Heart left ventricle (tissue), 16 donors: ENCODE measurements around the gene ERFL. TPM values are rescaled to one million over a fixed set of nuclear protein-coding genes. Genes with fewer than 3 reads are reported as not detected.

Experiments used
- ATAC-seq, 4 donors: fragments of 200-7000 bp; cut with Tn5 transposase; one replicate each; pipeline ENCODE4 v1.9.1; 2020 to 2022; ENCODE audit warnings: moderate library complexity in 4 of 4, mild to moderate bottlenecking in 3 of 4, moderate number of reproducible peaks in 1 of 4
- DNase-seq, 5 donors: peaks; one replicate each; pipeline ENCODE4 v3.0.0-alpha.2; 2020
- H3K27ac ChIP-seq, 12 donors: fragments of 200-600 bp; sonication (generic) in 4 of 12; one replicate each; pipeline versions ENCODE4 v1.5.0 to v1.8.0; 2016 to 2022; ENCODE audit warnings: mild to moderate bottlenecking in 2 of 12
- H3K27me3 ChIP-seq, 9 donors: fragments of 200-600 bp; sonication (generic) in 2 of 9; one replicate each; pipeline versions ENCODE4 v1.5.1 to v1.8.0; 2016 to 2022; ENCODE audit warnings: mild to moderate bottlenecking in 3 of 9
- H3K36me3 ChIP-seq, 9 donors: fragments of 200-600 bp; sonication (generic) in 2 of 9; one replicate each; pipeline versions ENCODE4 v1.5.0 to v1.8.0; 2018 to 2022; ENCODE audit warnings: mild to moderate bottlenecking in 2 of 9
- H3K4me1 ChIP-seq, 12 donors: fragments of 200-600 bp; sonication (generic) in 4 of 12; one replicate each; pipeline versions ENCODE4 v1.5.0 to v1.8.0; 2016 to 2022; ENCODE audit warnings: mild to moderate bottlenecking in 3 of 12
- H3K4me3 ChIP-seq, 12 donors: fragments of 200-600 bp; sonication (generic) in 4 of 12; one replicate each; pipeline versions ENCODE4 v1.5.0 to v1.8.0; 2017 to 2022; ENCODE audit warnings: mild to moderate bottlenecking in 9 of 12, moderate library complexity in 4 of 12
- H3K9me3 ChIP-seq, 12 donors: fragments of 200-600 bp; sonication (generic) in 4 of 12; one replicate each; pipeline versions ENCODE4 v1.5.0 to v1.8.0; 2016 to 2022; ENCODE audit warnings: mild to moderate bottlenecking in 1 of 12
- CTCF ChIP-seq, 12 donors: fragments of 200-600 bp; sonication (generic) in 4 of 12; IDR thresholded peaks; one replicate each; pipeline versions ENCODE4 v1.5.0 to v1.8.0; 2018 to 2022; ENCODE audit warnings: antibody characterized with exemption in 12 of 12, mild to moderate bottlenecking in 5 of 12
- POLR2A ChIP-seq, 2 donors: fragments of 450-650 bp; IDR thresholded peaks; one replicate each; pipeline ENCODE4 v1.6.1; 2017; ENCODE audit warnings: antibody characterized with exemption in 2 of 2, mild to moderate bottlenecking in 2 of 2, moderate library complexity in 2 of 2
- WGBS, 4 donors: extraction: QIAGEN DNeasy Blood & Tissue Kit in 2 of 4; methylation state at CpG; one replicate each; pipeline versions ENCODE4 v1.1.5 to v1.1.7; 2013 to 2018; 5-methylcytosine and 5-hydroxymethylcytosine counted together
- intact Hi-C, 10 donors: fragments of 100-400 bp; cut with DNase I; formaldehyde crosslinking; loops; one replicate each; pipeline versions ENCODE4 v1.11.1 to v1.14.2; 2022
- polyA plus RNA-seq, 2 donors: library from polyadenylated mRNA; stranded (reverse); fragments of 200-250 nt; gene quantifications; one replicate each; pipeline ENCODE4 v1.2.3, GENCODE V29; 2013
- total RNA-seq, 9 donors: library from RNA; depleted of rRNA in 2 of 9; stranded (reverse); fragments of >200 nt in 2 of 9; fragmentation: NEBNext Ultra II Directional in 3 of 9; extraction: Animal tissue kit (Norgen Biotek cat#: 25700) in 3 of 9; gene quantifications; one replicate each; pipeline versions ENCODE4 v1.1.0 to v1.2.4, GENCODE V29; 2016 to 2023
- donor health status: ischemic (EF 13 %, LVEDD 7.1; RV severe dilation, severe dysfunction).
- donor health status: healthy with polysubstance abuse.
- donor health status: DM: no; HTN: yes; CAD: no.
- donor health status: DM: no; HTN: no; CAD: no.
- donor health status: ischemic (EF 25% LVEDD 6.9; RV normal size, moderate dysfunction).
- donor health status: ischemic (EF 25% LVEDD 5.7; RV mildly dilated, moderate dysfunction).
- donor health status: healthy.
- donor health status: DM: yes; HTN: yes; CAD: no.
- donor health status: ischemic (EF 35%, LVEDD 5.7; RV mildly dilated, moderate dysfunction).
- donor health status: nonischemic (EF 11% LVEDD 7.7; RV severe dilation, severe dysfunction).
- donor health status: DM: yes; HTN: yes; CAD: no.
- donor health status: PGD.
- donor health status: ischemic (EF 29% LVEDD 5.4; RV normal size, mild dysfunction).
- donor health status: nonischemic (EF 23%, LVEDD 6.1; RV moderate dilation, normal function).

Gene ERFL
- total and polyA plus RNA-seq, 11 donors: 0.13 TPM; not detected in 10

- Histone ChIP-seq H3K4me3 (peak overlapping the region in 6 of 12 donors; percentile 85 to 94 (median 90)), H3K9me3 (no peaks in the 10 kb centered on the region), H3K27ac (peak overlapping the region in 1 of 12 donors; percentile 10), H3K36me3 (peaks cover 0 to 62% (median 57%) of the 10 kb centered on the region in 9 donors), H3K27me3 (no peaks in the 10 kb centered on the region), H3K4me1 (peaks cover 6 to 62% (median 32%) of the 10 kb centered on the region in 12 donors)
- no peak for DNase-seq
- TF ChIP-seq CTCF (IDR thresholded peaks at IDR 0.05) (no peak), POLR2A (IDR thresholded peaks at IDR 0.05) (no peak)
- no peak for ATAC-seq
- 72 to 88% (median 78%) methylated on average over 9 of the region's 9 CpGs for WGBS, 4 donors
- intact Hi-C loops: loop anchor here in 3 of 10 donors (5.0 to 10.0 kb wide), 2 partner anchors 95 to 353 kb away; partner anchors contain the start of genes RABAC1 (in 2 of the 3) and DEDD2 (in 1 of the 3)
These were observed 66.4 kb downstream of the ERFL start for GRCh38 chr19:41861846-41862245.

GRCh38 chr19:41861116-41861768 lies 67.0 kb downstream of the ERFL start:
- WGBS, 4 donors: 35 to 62% (median 44%) methylated on average over 4 to 9 of the region's 9 CpGs
- Histone ChIP-seq H3K9me3 (no peaks in the 10 kb centered on the region), H3K27ac (peak overlapping the region in 8 of 12 donors; percentile 94 to 99 (median 96)), H3K4me3 (peak overlapping the region; percentile 74 to 94 (median 86)), H3K4me1 (peaks cover 6 to 55% (median 31%) of the 10 kb centered on the region in 12 donors), H3K36me3 (peaks cover 0 to 56% (median 52%) of the 10 kb centered on the region in 9 donors), H3K27me3 (no peaks in the 10 kb centered on the region)
- intact Hi-C loops: loop anchor here in 3 of 10 donors (5.0 to 10.0 kb wide), 2 partner anchors 96 to 354 kb away; partner anchors contain the start of genes RABAC1 (in 2 of the 3) and DEDD2 (in 1 of the 3)
- DNase-seq (no peak), ATAC-seq (no peak)
- TF ChIP-seq POLR2A (IDR thresholded peaks at IDR 0.05) (no peak), CTCF (IDR thresholded peaks at IDR 0.05) (no peak)

GRCh38 chr19:41860419-41861115 lies 67.7 kb downstream of the ERFL start:
- H3K27me3 ChIP-seq: no peaks in the 10 kb centered on the region
- WGBS, 4 donors: 1 to 4% (median 1%) methylated on average over 5 to 45 of the region's 45 CpGs
- peak overlapping the region; percentile 74 to 94 (median 86) for H3K4me3 ChIP-seq
- DNase-seq (peak in 1 of 5 donors; percentile 47), ATAC-seq (no peak)
- H3K9me3 ChIP-seq: no peaks in the 10 kb centered on the region
- H3K36me3 ChIP-seq: peaks cover 0 to 49% (median 46%) of the 10 kb centered on the region in 9 donors
- no peak for TF ChIP-seq CTCF (IDR thresholded peaks at IDR 0.05)
- TF ChIP-seq POLR2A (IDR thresholded peaks at IDR 0.05): no peak
- intact Hi-C loops: loop anchor here in 3 of 10 donors (5.0 to 10.0 kb wide), 2 partner anchors 97 to 354 kb away; partner anchors contain the start of genes RABAC1 (in 2 of the 3) and DEDD2 (in 1 of the 3)
- H3K4me1 ChIP-seq: peaks cover 6 to 49% (median 30%) of the 10 kb centered on the region in 12 donors
- H3K27ac ChIP-seq: peak overlapping the region; percentile 91 to 99 (median 97)
